ENCODE data around the gene CSPG4.
"Not testable (repeated sequence)": the region's sequence is repeated elsewhere in the genome, so short reads cannot be mapped to it uniquely, and the experiment has no call there.

Gene CSPG4

DNA sequence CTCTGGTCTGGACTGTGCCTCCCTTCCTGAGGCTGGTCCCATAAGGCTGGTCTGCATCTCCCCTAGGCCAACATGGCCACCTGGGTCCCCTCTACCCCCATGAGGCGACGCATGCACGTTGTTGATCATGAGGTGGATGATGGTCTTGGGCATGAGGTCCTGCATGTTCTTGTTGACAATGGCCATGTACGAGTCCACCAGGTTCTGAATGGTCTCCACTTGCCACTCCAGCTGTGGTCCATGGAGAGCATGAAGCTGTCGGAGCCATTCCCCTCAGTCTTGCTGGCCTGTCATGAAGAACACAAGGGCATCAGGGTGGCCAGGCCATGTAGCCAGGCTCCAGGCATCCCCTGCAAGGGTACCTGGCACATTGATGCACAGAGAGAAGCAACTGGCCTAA lies 27.1 kb upstream of the CSPG4 start:
- DNase-seq (ENCODE audit: low read depth, low spot score) = no peak

DNA sequence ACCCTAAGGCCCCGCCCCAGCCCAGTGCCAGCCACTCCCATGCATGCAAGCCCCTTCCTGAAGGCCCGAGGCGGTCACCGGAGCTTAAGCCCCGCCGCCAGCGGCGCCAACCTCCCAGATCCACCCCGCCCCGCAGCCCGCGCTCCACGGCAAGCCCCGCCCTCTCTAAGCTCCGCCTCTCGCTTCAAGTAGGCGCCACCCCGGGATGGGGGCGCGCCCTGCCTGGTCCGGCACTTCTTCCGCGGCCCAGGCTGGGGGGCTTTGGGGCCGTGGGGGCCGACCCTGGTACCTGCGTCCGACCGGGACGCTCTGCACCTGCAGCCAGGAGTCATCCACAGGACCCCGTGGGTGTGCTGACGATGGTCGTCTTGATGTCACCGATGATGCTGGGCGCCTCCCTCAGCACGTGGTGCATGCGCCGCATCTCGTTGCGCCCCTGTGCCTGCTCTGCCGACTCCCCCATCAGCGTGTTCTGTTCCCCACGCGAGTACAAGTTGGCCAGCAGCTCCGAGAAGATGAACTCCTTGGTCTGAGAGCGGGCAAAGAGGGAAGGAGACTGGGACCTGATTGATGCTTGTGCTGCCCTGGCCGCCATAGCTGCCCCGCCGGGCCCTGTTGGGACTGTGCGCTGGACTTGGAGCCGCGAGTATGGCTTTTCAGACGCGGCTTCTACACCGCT lies 26.1 kb upstream of the CSPG4 start:
- peak; percentile 66 for DNase-seq (ENCODE audit: low read depth, low spot score)

DNA sequence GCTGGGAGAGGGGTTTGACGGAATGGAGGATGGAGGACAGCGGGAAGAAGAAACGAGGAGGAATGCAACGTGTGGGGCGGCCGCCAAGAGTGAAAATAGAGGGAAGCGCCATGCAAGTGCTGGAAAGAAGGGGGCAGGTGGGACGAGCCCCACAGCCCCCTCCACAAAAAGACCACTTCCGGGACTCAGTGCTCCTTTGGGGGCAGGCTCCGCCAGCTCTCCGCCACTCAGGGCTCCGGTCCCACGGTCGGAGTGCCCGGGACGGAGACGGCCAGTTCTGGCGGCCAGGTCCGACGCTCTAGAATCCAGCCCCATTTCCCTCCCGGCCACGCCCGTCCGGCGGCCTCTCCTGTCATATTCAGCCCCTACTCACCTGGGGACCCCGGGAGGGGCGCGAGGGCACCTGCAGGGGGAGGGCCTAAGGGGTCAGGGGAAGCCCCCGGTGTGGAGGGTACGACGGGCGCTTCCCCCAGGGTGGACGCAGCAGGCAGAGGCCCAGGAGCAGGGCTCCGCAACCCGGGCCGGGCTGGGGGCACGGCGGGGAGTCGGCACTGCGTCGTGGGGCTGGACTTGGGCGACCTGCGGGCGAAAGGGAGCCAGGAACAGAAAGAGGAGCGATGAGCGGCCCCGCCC lies 25.5 kb upstream of the CSPG4 start:
- no peak for DNase-seq (ENCODE audit: low read depth, low spot score)

DNA sequence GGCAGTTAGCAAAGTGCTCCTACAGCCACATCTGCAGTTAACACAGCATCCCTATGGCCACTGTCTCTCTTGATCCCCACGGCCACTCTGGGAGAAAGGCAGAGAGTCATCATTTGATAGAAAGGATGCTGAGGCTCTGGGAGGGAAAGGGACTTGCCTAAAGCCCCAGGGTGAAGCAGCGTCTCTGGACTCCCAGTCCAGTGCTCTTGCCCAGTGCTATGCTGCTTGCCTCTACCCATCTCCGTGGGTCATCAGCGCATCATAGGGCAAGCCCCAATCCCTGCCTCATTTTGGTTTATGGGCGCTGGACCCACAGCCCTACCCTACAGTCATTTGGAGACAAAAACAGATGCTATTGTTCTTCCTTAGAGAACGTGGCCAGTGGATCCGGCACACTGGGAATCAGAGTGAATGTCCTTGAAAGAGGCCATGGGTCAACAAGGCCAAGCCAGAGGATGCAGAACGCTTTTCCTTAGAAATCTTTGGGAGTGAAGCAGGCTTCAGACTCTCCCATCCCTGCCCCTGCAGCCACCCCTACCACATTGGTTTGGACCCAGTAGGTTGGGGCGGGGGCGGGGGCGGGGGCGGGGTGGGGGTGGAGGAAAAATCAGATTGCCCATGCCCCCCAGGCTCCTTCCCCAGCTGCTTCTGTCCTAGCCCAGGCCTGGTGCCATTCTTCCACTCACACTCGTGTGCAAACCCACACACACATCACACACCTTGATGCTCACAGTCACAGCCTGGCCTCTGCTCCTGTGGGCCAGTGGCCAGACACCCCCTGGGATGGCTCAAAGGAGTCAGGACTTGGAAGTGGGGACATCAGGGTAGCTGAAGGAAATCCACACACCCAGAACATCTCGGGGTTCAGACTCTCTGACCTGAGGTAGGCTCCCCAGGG lies 24.7 kb upstream of the CSPG4 start:
- not testable (repeated sequence) for DNase-seq (ENCODE audit: low read depth, low spot score)

DNA sequence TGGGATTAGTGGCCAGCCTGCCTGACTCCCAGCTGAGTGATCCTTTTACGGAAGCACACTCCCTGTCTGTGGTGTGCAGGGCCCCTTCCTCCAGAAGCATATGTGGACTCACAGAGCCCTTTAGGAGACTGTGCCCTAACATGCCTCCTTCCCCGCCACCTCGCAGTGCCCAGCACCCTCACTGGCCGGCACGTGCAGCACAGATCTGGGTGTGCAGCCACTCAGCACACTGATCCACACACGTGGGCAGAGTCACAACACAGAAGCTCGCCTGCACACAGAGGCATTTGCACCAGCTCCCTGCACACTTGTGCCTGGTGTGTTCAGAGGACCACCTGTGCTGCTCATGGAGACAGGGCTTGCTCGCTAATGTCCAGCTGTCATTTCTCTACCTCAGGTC lies 23.6 kb upstream of the CSPG4 start:
- no peak for DNase-seq (ENCODE audit: low read depth, low spot score)

DNA sequence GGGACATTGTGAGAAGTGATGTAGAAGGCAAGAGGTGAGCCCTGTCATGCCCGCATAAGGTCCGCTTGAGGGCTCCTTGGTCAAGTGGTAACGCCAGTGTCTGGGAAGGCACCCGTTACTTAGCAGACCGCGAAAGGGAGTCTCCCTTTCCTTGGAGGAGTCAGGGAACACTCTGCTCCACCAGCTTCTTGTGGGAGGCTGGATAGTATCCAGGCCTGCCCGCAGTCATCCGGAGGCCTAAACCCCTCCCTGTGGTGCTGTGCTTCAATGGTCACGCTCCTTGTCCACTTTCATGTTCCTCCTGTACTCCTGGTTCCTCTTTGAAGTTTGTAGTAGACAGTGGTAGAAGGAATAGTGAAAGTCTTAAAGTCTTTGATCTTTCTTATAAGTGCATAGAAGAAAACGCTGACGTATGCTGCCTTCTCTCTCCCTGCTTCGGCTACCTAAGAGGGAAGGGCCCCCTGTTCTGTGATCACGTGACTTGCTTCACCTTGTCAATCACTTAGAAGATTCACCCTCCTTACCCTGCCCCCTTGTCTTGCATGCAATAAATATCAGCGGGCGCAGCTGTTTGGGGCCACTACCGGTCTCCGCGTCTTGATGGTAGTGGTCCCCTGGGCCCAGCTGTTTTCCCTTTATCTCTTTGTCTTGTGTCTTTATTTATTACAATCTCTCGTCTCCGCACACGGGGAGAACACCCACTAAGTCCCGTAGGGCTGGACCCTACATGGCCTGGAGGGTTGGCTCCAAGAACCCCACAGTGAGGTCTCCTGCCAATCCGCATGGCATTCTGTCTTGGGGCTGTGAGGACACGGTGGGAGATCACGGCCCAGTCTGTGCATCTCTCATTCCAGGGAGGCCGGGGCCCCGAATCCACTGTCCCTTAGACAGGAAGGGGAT lies 22.5 kb upstream of the CSPG4 start:
- DNase-seq (ENCODE audit: low read depth, low spot score) = not testable (repeated sequence)

DNA sequence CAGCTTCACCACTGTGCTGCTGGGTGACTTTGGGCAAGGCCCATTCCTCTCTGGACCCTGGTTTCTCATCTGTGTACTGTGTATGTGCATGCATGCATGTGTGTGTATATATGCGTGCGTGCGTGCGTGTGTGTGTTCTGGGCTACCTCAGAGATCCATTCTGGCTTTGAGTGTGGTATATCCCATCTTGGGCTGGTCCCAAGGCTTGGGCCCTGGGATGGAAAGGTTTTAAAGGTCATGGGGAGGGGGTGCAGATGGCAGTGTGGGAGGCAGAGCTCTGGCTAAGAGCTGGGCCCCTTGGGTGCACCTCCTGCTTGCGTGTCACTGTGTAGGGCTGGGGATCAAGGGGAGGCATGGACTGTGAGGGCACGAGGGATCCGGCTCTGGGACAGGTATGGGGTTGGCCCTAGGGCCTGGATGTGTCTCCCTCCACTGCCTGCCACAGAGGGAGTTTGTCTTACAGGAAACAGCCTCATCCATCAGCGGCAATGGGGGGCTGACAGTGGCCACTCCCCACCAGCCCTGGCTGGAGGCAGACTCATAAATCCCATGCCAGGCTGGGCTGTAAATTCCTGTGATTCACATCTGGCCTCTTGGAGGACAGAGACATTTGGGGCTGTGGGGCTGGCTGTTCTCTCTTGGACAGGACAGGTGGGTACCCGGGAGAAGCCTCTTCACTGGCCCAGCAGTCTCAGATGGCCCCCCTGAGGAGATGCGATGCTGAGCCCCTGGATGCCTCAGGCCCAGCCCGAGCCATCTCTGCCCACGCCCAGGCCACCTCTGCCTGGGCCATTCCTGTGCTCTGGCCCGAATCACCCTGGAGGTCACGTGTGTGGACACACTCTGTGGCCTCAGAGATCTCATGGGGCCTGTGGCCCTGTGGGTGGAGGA lies 21.4 kb upstream of the CSPG4 start:
- no peak for DNase-seq (ENCODE audit: low read depth, low spot score)

DNA sequence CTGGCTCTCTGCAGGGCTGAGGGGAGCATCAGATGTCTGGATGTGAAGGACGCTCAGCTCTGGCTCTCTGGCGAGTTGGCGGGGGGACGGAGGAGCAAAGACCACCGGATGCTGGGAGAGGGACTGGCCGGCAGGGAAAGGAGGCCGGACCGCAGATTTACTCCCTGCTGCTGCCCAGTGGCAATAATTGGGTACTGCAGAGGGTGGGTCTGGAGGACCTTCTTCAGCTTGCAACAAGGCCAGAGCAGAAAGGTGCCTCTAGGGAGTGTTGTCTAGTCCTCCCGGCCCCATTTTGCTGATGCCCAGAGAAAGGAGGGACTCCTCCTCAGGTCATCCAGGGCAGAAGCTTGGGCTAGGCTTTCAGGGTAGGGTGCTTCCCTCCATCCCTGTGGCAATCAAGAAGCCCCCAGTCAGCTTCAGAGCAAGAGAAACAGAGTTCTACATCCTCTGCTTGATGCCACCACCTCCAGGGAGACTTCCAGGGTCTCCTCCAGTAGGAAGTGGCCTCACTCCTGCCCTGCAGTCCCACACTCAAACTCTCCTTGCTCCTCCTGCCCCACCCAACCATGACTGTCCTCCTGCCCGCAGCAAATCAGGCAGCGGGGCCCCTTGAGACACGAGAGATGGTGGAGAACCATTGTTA lies 20.3 kb upstream of the CSPG4 start:
- DNase-seq (ENCODE audit: low read depth, low spot score) = no peak

DNA sequence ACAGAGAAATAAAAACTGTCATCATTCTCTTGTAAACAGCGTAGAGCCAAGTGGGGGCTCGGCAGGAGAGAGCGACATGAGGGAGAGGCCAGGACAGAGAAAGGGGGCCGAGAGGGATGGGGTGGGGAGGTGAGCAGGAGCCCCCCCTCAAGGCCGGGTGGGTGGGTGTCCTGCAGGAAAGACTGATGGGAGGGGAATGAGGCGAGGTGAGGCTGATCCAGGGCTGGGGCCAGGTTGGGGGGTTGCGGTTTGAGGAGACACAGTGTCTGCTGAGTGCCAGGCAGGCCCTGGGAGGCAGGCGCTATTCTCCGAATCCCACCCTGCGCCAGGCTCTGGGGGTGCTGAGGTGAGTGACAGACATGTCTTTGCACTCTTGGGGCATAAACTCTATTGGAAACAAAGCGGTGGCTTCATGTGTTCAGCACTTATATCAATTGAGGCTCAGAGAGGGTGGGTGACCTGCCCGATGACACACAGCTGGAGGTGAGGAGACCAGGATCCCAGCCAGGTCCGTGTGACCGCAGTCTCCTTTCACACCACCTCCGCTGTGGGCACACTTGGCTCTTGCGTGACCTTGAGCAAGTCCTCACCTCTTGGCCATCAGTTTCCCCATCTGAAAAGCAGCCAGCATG lies 19.6 kb upstream of the CSPG4 start:
- DNase-seq (ENCODE audit: low read depth, low spot score) = no peak

DNA sequence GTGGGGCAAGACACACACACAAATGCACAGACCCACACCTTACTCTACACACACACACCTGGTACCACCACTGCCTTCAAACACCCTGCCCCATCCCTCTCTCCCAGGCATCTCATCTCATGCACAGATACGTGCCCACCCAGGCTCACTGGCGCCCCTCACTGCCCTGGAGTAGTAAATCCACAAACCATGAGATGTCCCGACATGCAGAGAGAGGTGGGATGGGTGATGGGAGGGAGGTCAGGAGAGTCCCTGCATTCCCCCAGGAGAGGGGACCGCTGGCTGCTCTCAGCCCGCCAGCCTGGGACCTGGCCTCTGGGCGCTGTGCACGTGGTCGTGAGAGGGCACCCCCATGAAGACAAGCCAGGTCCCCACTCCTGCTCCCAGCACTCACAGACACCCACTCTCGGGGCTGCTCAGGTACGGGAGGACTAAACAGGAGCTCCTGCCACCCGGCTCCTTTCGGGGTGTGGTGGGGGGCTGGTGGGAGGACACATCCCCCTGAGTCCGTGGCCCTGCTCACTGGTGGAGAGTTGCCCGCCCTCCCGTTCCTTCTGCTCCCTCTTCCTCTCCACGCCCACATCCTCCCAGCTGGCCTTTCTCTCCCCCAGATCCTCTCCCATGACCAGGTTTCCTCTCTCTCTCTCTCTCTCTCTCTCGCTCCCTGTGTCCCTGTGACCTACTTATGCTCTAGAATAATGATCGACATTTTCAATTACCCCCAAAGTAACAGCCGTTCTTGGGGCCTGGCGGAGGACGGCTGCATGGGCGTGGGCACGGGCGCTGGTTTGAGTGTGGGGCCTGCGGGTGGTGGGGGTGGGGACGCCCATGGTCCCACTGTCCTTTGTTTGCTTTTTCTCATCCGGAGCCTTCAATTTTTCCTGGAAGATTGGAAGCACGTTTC lies 18.9 kb upstream of the CSPG4 start:
- DNase-seq (ENCODE audit: low read depth, low spot score) = no peak

DNA sequence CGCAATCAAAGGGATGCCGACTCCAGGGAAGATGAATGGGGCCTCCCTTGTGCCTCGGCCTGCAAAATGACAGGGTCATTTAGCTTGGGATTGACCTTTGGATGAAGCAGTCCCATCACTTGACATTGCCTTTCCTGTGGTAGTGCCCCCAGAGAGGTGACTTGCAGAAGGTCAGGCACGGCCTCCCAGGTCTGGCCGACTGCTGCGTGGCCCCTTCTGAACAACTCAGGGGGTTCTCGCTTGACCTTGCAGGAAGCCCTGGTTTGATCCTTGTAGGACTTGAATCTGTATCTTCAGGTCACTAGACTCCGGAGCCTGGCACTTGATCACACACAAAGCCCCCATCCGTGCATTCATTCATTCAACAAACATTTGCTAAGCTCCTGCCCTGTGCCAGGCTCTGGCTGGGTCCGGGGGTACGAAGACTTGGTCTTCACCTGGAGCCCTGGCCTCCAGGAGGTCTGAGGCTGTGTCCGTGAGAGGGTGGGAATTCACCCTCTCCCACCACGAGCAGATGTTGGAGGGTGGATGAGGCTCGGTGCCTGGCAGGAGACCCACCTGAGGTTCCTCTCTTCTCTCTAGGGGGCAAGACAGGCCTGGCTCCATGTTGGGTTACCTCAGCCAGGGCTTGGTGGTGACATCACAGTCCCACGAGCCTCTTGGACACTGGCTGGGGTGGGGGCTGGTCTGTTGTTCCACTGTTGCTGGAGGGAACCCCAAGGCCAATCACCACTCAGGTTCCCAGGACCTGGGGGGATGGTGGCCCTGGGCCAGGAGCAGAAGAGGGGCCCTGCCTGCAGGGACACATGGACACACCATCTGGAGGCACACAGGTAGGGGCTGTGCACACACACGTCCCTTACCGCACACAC lies 18.0 kb upstream of the CSPG4 start:
- not testable (repeated sequence) for DNase-seq (ENCODE audit: low read depth, low spot score)

DNA sequence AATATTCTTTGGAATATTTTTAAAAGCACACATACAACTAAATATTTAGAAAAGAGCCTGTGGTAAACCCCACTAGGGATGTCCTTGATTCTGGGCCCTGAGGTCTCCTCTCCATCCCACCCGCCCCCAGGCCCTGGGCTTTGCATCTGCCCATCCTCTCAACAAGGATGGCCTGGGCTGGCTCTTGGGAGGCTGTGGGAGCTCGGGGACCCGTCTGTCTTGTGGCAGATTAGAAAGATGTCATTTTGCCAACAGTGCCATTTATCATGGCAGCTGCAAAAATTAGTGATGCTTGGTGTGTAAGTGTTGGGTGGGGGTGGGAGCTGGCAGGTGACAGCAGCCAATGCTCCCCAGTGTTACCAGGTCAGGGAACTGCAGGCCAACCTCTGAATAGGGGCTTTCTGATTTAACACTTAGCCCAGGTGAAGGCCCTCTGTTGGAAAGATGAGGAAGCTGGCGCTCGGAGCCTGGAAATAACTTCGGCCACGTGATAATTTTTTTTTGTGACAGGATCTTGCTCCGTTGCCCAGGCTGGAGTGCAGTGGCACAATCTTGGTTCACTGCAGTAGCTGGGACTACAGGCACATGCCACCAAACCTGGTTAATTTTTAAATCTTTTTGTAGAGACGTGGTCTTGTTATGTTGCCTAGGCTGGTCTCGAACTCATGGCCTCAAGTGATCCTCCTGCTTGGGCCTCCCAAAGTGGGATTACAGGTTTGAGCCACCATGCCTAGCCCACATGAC lies 16.9 kb upstream of the CSPG4 start:
- DNase-seq (ENCODE audit: low read depth, low spot score) = no peak

DNA sequence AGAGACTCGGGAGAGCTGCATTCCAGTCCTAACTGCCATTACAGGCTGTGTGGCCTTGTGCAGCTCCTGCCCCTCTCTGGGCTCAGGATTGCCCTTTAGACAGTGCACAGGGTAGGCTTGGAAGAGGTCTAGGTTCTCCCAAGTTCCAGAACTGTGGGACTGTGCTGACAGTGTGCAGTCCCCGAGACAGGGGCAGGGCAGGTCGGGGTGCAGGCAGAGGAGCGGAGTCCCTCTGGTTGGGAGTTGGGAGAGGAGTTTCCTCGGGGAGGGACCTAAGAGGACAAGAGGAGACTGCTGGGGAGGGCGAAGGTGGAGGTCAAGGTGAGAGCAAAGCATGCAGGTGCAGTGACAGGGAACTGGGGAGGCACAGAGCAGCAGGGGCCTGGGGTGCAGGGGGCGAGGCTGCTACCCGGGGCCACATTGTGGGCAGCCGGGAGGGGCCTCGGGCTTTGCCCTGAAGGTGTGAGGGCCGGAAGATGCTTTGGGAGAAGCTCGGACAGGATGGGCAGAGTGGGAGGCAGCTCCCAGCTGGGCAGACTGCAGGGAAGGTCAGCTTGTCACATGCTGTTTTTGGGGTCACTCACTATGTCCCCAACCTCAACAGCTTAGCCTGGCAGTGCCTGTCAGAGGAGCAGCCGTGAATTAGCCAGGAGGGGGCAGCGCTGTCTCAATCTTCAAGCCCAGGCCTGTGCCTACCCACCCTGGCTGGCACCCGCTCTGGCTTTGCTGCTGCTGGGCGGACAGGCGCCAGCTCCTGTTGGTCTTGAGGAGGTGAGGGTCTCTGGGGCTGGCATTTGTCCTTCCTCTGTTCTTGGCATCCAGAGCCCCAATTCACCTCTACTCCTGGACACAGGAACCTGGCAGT lies 15.4 kb upstream of the CSPG4 start:
- peak; percentile 44 for DNase-seq (ENCODE audit: low read depth, low spot score)

DNA sequence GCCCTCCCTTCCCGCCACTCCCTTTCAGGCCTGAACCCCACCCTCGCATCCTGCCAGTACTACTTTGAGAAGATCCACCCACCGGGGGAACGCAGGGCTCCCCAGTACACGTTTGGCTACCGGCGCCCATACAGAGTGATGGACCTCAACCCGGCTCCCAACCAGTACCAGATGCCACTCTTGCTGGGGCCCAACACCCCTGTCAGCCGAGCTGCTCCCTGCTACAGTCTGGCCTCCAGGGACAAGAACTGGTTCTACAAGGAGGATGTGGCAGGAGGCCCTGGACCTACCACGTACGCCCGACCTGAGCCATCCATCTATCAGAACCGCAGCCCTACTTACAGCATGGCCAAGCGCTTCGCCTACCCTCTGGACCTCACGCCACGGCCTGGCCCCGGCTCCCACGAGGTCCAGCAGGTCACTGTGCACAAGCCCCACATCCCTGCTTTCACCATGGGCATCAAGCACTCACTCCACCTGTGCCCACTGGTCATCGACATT lies 14.4 kb upstream of the CSPG4 start:
- no peak for DNase-seq (ENCODE audit: low read depth, low spot score)

DNA sequence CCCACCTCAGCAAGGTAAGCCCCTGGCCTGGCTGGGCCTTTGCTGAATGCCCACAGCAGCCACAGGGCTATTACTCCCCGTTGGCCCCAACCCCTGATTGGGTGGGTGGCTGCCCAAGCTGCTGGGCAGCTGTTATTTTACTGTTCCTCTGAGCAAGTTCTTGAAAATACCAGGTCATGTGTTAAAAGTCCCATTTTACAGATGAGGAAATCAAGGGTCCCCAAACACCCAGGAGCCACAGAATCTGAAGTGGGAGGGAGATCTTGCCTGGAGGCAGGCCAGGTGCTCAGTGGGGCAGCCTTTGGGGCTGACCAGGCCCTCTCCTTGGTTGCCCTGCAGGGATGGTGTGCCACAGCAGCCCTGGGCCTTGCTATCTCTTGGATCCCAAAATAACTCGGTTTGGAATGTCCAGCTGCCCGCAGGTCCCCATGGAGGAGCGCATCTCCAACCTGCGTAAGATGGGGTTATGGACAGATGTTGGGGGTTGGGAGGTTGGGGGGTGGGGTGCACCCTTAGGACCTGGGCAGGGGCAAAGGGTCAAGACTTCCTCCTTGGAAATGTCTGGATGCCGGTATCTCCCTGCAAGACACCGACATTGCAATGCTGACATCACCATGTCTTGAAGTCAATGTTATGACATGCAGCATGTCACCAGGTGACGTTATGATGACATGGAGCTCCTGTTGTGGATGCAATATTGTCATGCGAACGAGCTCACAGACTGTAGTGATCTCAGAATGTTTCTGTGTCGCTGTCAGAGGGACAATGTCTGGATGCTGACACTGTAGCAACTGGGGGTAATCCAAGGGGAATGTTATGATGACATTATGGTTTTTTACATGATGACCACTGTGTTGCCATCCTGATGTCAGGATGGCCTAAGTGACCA lies 13.3 kb upstream of the CSPG4 start:
- no peak for DNase-seq (ENCODE audit: low read depth, low spot score)

Data from activated CD4-positive, CD25-positive, alpha-beta regulatory T cell treated with anti-CD3 and anti-CD28 coated beads, Interleukin-2, amount 50 U/mL, for 16 hours (primary cell).